Body of pancreas (tissue), 4 donors: ENCODE results near the gene DOK6.

Experiments used
- CTCF ChIP-seq, 7 experiments: fragments of 450-650 bp in 4 of 7; fragments of 200-600 bp in 3 of 7; sonication (generic) in 3 of 7; IDR thresholded peaks; one replicate each; pipeline ENCODE4 v1.5.1; 2016 to 2019; ENCODE audit warnings: antibody characterized with exemption in 7 of 7
- POLR2A ChIP-seq, 3 donors: fragments of 450-650 bp; IDR thresholded peaks; one replicate each; pipeline ENCODE4 v1.6.1; 2016; ENCODE audit warnings: antibody characterized with exemption in 3 of 3, mild to moderate bottlenecking in 2 of 3

DNA sequence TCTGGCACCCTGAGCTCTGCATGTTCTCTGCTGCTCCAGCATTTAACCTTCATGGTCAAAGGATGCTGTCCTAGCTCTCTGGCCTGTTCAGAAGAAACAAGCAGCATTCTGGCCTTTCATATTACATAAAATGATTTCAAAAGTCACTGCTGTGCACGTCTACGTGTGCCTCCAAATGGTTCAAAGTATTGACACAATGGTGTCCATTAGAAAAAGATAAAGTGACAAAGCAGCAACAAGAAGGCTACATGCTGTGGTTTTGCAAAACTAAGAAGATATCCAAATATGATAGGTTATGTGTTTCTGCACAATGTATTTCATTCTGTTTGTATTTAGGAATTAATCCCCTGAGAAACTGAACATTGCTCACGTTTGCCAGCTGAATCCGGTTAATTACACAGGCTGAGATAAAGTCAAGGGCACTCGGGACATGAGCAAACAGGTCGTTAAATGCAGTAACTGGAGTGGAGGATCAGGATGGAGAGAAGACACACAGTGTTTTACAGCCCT, 258.5 kb downstream of the DOK6 start:
- TF ChIP-seq CTCF (IDR thresholded peaks at IDR 0.05) (no peak), POLR2A (IDR thresholded peaks at IDR 0.05) (no peak)
